DND-41 (cell line): ENCODE data around the gene TNFAIP8.

Experiments
- EZH2 ChIP-seq: IDR thresholded peaks from 3 replicates; pipeline ENCODE4 v1.6.1; 2012; ENCODE audit warnings: borderline replicate concordance, low read depth, mild to moderate bottlenecking, moderate library complexity, low read length, inconsistent platforms; ENCODE audit not compliant: severe bottlenecking
- TF ChIP-seq, protein P1 (sequence below): IDR thresholded peaks from 2 replicates; pipeline ENCODE4 v1.5.1; 2012; ENCODE audit warnings: borderline replicate concordance, low read length, moderate library complexity, mild to moderate bottlenecking; ENCODE audit not compliant: poor library complexity, severe bottlenecking; ENCODE audit errors: extremely low read depth

- TF ChIP-seq, protein P1, sequence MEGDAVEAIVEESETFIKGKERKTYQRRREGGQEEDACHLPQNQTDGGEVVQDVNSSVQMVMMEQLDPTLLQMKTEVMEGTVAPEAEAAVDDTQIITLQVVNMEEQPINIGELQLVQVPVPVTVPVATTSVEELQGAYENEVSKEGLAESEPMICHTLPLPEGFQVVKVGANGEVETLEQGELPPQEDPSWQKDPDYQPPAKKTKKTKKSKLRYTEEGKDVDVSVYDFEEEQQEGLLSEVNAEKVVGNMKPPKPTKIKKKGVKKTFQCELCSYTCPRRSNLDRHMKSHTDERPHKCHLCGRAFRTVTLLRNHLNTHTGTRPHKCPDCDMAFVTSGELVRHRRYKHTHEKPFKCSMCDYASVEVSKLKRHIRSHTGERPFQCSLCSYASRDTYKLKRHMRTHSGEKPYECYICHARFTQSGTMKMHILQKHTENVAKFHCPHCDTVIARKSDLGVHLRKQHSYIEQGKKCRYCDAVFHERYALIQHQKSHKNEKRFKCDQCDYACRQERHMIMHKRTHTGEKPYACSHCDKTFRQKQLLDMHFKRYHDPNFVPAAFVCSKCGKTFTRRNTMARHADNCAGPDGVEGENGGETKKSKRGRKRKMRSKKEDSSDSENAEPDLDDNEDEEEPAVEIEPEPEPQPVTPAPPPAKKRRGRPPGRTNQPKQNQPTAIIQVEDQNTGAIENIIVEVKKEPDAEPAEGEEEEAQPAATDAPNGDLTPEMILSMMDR, result no peak
- TF ChIP-seq EZH2, result no peak
Observed at GRCh38 chr5:119390404-119390803, 34.6 kb downstream of the TNFAIP8 start.
